ENCODE results near the gene DPH1.

DPH1 gene

DNA sequence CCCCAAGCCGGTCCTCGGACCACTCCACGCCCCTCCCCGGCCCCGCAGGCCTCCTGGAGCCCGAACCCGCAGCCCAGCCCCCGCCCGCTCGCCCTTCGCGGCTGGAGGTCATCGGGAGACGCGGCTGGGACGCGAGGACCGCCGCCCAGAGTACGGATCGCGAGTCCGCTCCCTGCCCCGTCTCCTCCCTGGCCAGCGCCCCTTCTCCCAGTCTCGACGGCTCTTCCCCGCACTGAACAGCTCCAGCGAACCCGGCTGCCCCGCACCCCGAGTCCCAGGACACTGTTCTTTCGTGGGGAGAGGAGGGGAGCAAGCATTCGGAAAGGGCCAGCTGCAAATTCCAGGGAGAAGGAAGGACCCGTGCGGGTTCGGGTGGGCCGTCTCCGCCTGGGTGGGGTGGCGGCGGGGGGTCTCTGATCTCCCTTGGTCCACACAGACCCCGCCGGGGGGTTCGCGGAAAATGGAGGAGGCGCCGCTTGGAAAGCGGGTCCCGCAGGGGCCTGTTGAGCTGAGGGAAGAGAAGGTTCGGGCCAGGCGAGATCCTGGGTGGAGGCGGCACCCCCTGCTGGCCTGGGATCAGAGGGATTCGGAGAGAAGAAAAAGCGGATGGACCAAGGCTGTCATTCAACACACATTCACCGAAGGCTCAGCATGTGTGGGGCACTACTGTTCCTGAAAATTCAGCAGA, 4.2 kb upstream of the DPH1 start:
- no peak overlapping the region for H3K9ac ChIP-seq
- no peak overlapping the region for H3K27ac ChIP-seq

DNA sequence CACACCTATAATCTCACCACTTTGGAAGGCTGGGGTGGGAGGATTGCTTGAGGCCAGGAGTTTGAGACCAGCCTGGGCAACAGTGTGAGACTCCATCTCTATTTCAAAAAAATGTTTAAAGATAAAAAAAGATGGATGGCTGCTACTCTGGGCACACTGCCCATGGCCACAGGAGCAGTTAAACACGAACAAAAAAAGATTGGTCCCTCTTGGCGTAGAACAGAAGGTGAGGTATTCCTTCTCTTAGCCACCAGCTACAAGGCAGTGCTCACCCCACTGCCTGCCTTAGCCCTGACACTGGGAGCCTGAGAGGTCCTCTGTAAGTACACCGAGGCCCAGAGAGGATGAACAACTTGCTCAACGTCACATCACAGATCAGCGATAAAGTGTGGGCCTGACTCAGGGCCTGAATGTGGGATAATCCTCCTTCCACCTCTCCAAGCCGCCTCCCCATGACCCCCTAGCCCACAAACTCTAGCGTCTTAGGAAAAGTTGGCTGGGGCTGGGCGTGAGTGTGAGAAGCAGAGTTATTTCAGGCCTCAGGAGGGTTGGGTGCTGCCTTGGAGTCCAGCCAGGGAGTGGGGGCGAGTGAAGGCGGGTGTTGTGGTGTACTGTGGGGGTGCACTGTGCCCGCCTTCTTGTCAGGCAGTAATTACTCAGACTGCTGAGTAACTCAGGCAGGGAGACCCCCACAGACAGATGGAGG, 2.3 kb upstream of the DPH1 start:
- TF ChIP-seq, protein P1, sequence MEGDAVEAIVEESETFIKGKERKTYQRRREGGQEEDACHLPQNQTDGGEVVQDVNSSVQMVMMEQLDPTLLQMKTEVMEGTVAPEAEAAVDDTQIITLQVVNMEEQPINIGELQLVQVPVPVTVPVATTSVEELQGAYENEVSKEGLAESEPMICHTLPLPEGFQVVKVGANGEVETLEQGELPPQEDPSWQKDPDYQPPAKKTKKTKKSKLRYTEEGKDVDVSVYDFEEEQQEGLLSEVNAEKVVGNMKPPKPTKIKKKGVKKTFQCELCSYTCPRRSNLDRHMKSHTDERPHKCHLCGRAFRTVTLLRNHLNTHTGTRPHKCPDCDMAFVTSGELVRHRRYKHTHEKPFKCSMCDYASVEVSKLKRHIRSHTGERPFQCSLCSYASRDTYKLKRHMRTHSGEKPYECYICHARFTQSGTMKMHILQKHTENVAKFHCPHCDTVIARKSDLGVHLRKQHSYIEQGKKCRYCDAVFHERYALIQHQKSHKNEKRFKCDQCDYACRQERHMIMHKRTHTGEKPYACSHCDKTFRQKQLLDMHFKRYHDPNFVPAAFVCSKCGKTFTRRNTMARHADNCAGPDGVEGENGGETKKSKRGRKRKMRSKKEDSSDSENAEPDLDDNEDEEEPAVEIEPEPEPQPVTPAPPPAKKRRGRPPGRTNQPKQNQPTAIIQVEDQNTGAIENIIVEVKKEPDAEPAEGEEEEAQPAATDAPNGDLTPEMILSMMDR (IDR thresholded peaks at IDR 0.05) = no peak
- H3K27ac ChIP-seq = no peak overlapping the region
- no peak overlapping the region for H3K9ac ChIP-seq
- no peak overlapping the region for H3K4me2 ChIP-seq (ENCODE audit: low read length)
- H3K4me3 ChIP-seq (ENCODE audit: low read depth, low read length) = no peak overlapping the region
- H2AFZ ChIP-seq = no peak overlapping the region
- H3K27me3 ChIP-seq (ENCODE audit: control insufficient read depth, insufficient read depth, low read length) = no peaks in the 10 kb centered on the region
- H3K4me1 ChIP-seq = no peaks in the 10 kb centered on the region
- H3K36me3 ChIP-seq (ENCODE audit: control insufficient read depth, insufficient read depth, low read length) = no peaks in the 10 kb centered on the region
- H3K9me3 ChIP-seq (ENCODE audit: control insufficient read depth, low read length) = no peaks in the 10 kb centered on the region
- H3K79me2 ChIP-seq = peaks cover 10% of the 10 kb centered on the region

More for the DNA sequence above, 4.2 kb upstream of the DPH1 start:
- Histone ChIP-seq H3K27me3 (ENCODE audit: control insufficient read depth, insufficient read depth, low read length) (no peaks in the 10 kb centered on the region), H3K4me1 (no peaks in the 10 kb centered on the region), H2AFZ (peak overlapping the region; percentile 84), H3K9me3 (ENCODE audit: control insufficient read depth, low read length) (no peaks in the 10 kb centered on the region), H3K4me3 (ENCODE audit: low read depth, low read length) (peak overlapping the region; percentile 54), H3K79me2 (peaks cover 1% of the 10 kb centered on the region), H3K4me2 (ENCODE audit: low read length) (peak overlapping the region; percentile 83), H3K36me3 (ENCODE audit: control insufficient read depth, insufficient read depth, low read length) (no peaks in the 10 kb centered on the region)
- TF ChIP-seq, protein P1 (IDR thresholded peaks at IDR 0.05) = peak; percentile 78

DNA sequence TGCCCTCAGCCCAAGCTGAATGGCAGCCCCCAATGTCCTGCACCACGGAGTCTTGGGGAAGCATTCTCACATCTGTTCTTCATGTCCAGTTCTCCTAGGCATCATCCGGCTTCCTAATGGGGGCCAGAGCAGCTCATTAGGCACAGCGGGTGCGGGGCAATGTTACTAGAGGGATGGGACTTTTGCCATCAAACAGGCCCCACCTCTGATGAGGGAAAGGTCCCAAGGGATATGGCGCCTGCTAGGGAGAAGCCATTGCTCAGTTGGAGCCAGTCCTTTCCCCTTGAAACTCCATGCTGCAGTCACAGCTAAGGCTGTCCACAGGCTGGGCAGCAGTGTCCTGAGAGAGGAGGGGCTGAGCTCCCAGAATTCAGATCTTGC, 1.7 kb upstream of the DPH1 start:
- peaks cover 11% of the 10 kb centered on the region for H3K79me2 ChIP-seq
- no peaks in the 10 kb centered on the region for H3K4me1 ChIP-seq
- TF ChIP-seq, protein P1 (IDR thresholded peaks at IDR 0.05) = no peak
- H3K27ac ChIP-seq = no peak overlapping the region
- H3K9me3 ChIP-seq (ENCODE audit: control insufficient read depth, low read length) = no peaks in the 10 kb centered on the region
- H3K9ac ChIP-seq = no peak overlapping the region
- H3K36me3 ChIP-seq (ENCODE audit: control insufficient read depth, insufficient read depth, low read length) = no peaks in the 10 kb centered on the region
- H3K27me3 ChIP-seq (ENCODE audit: control insufficient read depth, insufficient read depth, low read length) = no peaks in the 10 kb centered on the region
- no peak overlapping the region for H3K4me3 ChIP-seq (ENCODE audit: low read depth, low read length)
- H3K4me2 ChIP-seq (ENCODE audit: low read length) = no peak overlapping the region
- no peak overlapping the region for H2AFZ ChIP-seq

DNA sequence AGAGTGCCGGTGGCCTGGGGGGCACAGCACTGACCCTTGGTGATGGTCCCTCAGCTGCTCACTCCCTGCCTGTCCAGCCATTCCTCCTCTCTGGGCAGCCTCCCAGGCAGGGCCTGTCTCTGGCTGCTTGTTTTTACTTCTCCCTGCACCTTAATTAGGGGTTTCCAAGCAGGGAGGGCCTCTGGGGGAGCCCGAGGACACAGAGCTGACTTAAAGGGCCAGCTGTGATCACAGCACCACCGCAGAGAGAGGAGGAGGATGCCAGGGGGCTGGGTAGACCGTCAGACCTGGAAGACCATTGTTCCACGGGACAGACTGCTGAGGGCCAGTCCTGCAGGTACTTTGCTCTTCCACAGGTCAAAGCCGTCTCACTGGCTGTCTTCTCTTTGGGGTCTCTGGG, 1.2 kb upstream of the DPH1 start:
- Histone ChIP-seq H3K9me3 (ENCODE audit: control insufficient read depth, low read length) (no peaks in the 10 kb centered on the region), H3K4me3 (ENCODE audit: low read depth, low read length) (no peak overlapping the region), H3K9ac (no peak overlapping the region), H3K4me1 (no peaks in the 10 kb centered on the region), H3K36me3 (ENCODE audit: control insufficient read depth, insufficient read depth, low read length) (no peaks in the 10 kb centered on the region), H2AFZ (no peak overlapping the region), H3K27ac (no peak overlapping the region), H3K79me2 (peaks cover 15% of the 10 kb centered on the region), H3K27me3 (ENCODE audit: control insufficient read depth, insufficient read depth, low read length) (no peaks in the 10 kb centered on the region), H3K4me2 (ENCODE audit: low read length) (no peak overlapping the region)
- TF ChIP-seq, protein P1 (IDR thresholded peaks at IDR 0.05) = no peak

All from parathyroid adenoma (tissue), 2 donors.